Common myeloid progenitor, CD34-positive (primary cell): Measurements from ENCODE around the gene HGF.
A peak's percentile ranks its signal among the peaks of the same experiment; 100 is the strongest.

Source experiments
- CTCF ChIA-PET: fragments of 350-600 bp; sonication (Branson Sonifier 250); formaldehyde crosslinking; loops from one replicate; lab custom pipeline; 2021; ENCODE audit warnings: antibody characterized with exemption; lab: Charles Lee
- POLR2A ChIA-PET: fragments of 350-600 bp; sonication (Branson Sonifier 250); formaldehyde crosslinking; loops from one replicate; lab custom pipeline; 2021; ENCODE audit warnings: antibody characterized with exemption; lab: Charles Lee
- DNase-seq, 3 donors: peaks; one replicate each; pipeline versions ENCODE4 v3.0.0 to v3.0.0-alpha.2; 2013
- H3K27ac ChIP-seq, 2 experiments: 1 replicate in 1 of 2; 2 replicates in 1 of 2; pipeline ENCODE4 v1.7.0; 2013; ENCODE audit warnings: inconsistent platforms in 2 of 2, low read length in 2 of 2, mild to moderate bottlenecking in 2 of 2, low read depth in 1 of 2, moderate library complexity in 1 of 2; ENCODE audit not compliant: severe bottlenecking in 2 of 2, insufficient read depth in 1 of 2, poor library complexity in 1 of 2
- H3K27me3 ChIP-seq, 5 experiments: replicated peaks in 2 of 5; 1 replicate in 3 of 5; 2 replicates in 2 of 5; pipeline versions ENCODE4 v1.6.1 to v1.7.0; 2013; ENCODE audit warnings: low read length in 4 of 5, mild to moderate bottlenecking in 2 of 5, moderate library complexity in 2 of 5, inconsistent platforms in 1 of 5; ENCODE audit not compliant: insufficient read depth in 5 of 5, control insufficient read depth in 4 of 5
- H3K36me3 ChIP-seq, 4 experiments: 1 replicate in 2 of 4; 2 replicates in 2 of 4; pipeline versions ENCODE4 v1.6.1 to v1.7.0; 2013; ENCODE audit warnings: low read length in 3 of 4, control low read depth in 1 of 4, mild to moderate bottlenecking in 1 of 4; ENCODE audit not compliant: control insufficient read depth in 4 of 4, insufficient read depth in 4 of 4
- H3K4me1 ChIP-seq, 4 experiments: 1 replicate in 3 of 4; 2 replicates in 1 of 4; pipeline versions ENCODE4 v1.6.1 to v1.7.1; 2013; ENCODE audit warnings: low read length in 3 of 4, mild to moderate bottlenecking in 3 of 4, control low read depth in 1 of 4, inconsistent platforms in 1 of 4, moderate library complexity in 1 of 4; ENCODE audit not compliant: control insufficient read depth in 4 of 4, insufficient read depth in 4 of 4; ENCODE audit errors: control extremely low read depth in 1 of 4
- H3K4me3 ChIP-seq, 7 experiments: 1 replicate in 4 of 7; 2 replicates in 3 of 7; pipeline versions ENCODE4 v1.5.1 to v1.7.0; 2013; ENCODE audit warnings: mild to moderate bottlenecking in 7 of 7, low read length in 6 of 7, moderate library complexity in 6 of 7, inconsistent platforms in 2 of 7, low read depth in 2 of 7, control low read depth in 1 of 7; ENCODE audit not compliant: insufficient read depth in 4 of 7, control insufficient read depth in 1 of 7; ENCODE audit errors: extremely low read depth in 1 of 7
- H3K9me3 ChIP-seq, 5 experiments: 1 replicate in 4 of 5; 2 replicates in 1 of 5; pipeline versions ENCODE4 v1.6.1 to v1.7.1; 2013; ENCODE audit warnings: low read length in 4 of 5, mild to moderate bottlenecking in 2 of 5, inconsistent platforms in 1 of 5, low read depth in 1 of 5, moderate library complexity in 1 of 5; ENCODE audit not compliant: control insufficient read depth in 4 of 5, insufficient read depth in 2 of 5; ENCODE audit errors: control extremely low read depth in 1 of 5
- WGBS: methylation state at CpG from one replicate; pipeline ENCODE4 v1.1.5; 2013; ENCODE audit not compliant: insufficient coverage; 5-methylcytosine and 5-hydroxymethylcytosine counted together

HGF gene

DNA sequence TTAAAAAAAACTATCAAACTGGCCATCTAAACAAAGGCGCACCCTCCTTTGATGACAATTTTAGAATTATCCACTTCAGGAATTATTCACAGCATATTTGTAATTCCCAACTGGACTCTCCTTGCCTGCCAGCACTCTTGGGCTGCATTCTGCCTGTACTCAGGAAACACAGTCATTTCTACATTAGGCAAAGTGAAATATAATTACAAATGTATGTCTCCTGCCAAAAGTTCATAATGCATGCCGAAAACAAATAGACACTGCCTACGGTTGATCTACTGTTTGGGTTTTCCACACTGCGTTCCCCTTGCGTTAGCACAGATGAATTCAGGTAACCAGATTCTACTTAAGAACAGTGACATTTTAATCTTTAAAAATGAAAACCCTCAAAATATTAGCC is 1.9 kb downstream of the HGF start:
- ChIA-PET POLR2A (no interaction called here), CTCF (interaction anchor here (1.4 kb wide), 2 partner anchors 12 to 184 kb away, joined by 3 read pairs; no protein-coding TSS in a partner anchor)
- WGBS = 98% methylated on average over 4 of the region's 5 CpGs
- Histone ChIP-seq H3K36me3 (no peaks in the 10 kb centered on the region), H3K4me3 (peak overlapping the region in 5 of 7 experiments; percentile 8 to 76 (median 34)), H3K27ac (no peak overlapping the region), H3K4me1 (peaks cover 6 to 44% (median 33%) of the 10 kb centered on the region in 4 experiments), H3K27me3 (no peaks in the 10 kb centered on the region), H3K9me3 (no peaks in the 10 kb centered on the region)
- DNase-seq = no peak

DNA sequence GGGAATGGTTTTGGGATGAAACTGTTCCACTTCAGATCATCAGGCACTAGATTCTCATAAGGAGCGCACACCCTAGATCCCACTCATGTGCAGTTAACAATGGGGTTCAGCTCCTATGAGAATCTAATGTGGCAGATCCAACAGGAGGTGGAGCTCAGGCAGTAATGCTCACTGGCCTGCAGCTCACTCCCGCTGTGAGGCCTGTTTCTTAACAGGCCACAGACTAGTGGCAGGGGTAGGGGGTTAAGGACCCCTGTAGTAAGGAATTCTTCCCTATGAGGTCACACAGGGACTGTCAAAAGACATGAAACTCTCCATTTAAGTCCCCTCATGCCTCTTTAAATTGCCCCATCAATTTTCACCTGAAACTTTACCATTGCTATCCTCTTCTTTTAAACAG is 8.0 kb downstream of the HGF start:
- Histone ChIP-seq H3K4me3 (no peak overlapping the region), H3K27ac (no peak overlapping the region), H3K4me1 (peaks cover 0 to 11% (median 4%) of the 10 kb centered on the region in 4 experiments), H3K36me3 (peaks cover 0 to 9% (median 4%) of the 10 kb centered on the region in 4 experiments), H3K27me3 (no peaks in the 10 kb centered on the region), H3K9me3 (no peaks in the 10 kb centered on the region)
- no peak for DNase-seq
- ChIA-PET POLR2A (no interaction called here), CTCF (no interaction called here)
- WGBS = 100% methylated on average over 1 of the region's 2 CpGs

- H3K27ac ChIP-seq = no peak overlapping the region
- POLR2A ChIA-PET = no interaction called here
- no peak for DNase-seq
- 100% methylated on average over 1 of the region's 1 CpG for WGBS
- H3K27me3 ChIP-seq = no peaks in the 10 kb centered on the region
- H3K36me3 ChIP-seq = peaks cover 6 to 17% (median 7%) of the 10 kb centered on the region in 4 experiments
- H3K4me1 ChIP-seq = peaks cover 0 to 3% (median under 1%) of the 10 kb centered on the region in 4 experiments
- CTCF ChIA-PET = no interaction called here
- no peak overlapping the region for H3K4me3 ChIP-seq
- H3K9me3 ChIP-seq = no peaks in the 10 kb centered on the region
These were observed 8.8 kb downstream of the HGF start for GRCh38 chr7:81761031-81761430.

- ChIA-PET CTCF (interaction anchor here (0.6 kb wide), 2 partner anchors 35 to 779 kb away, joined by 3 read pairs; no protein-coding TSS in a partner anchor), POLR2A (no interaction called here)
- no CpG with 5 or more reads among the region's 2 CpGs for WGBS
- H3K27me3 ChIP-seq = no peaks in the 10 kb centered on the region
- no peak for DNase-seq
- no peak overlapping the region for H3K4me3 ChIP-seq
- H3K36me3 ChIP-seq = peaks cover 9 to 33% (median 10%) of the 10 kb centered on the region in 4 experiments
- H3K27ac ChIP-seq = no peak overlapping the region
- no peaks in the 10 kb centered on the region for H3K9me3 ChIP-seq
- H3K4me1 ChIP-seq = no peaks in the 10 kb centered on the region
These were observed 14.7 kb downstream of the HGF start for GRCh38 chr7:81754918-81755696.

DNA sequence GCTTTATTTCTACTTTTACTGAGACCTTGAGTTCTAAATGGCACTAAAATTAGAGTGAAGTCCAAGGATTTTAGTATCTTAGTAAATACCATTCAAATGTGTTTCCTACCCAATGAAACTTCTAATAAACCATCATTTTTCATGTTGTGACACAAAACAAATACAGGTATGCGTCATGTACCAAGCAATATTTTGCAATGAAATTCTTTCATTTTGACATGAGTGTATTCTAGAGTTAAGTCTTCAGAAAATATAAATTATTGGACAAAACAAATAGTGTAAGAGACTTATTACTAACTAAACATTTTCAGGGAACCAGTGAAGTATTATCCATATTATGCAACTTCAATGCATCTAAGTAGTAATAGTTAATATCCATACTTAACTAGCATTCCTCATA is 16.5 kb downstream of the HGF start:
- Histone ChIP-seq H3K4me3 (no peak overlapping the region), H3K9me3 (no peaks in the 10 kb centered on the region), H3K4me1 (no peaks in the 10 kb centered on the region), H3K27ac (no peak overlapping the region), H3K36me3 (peaks cover 6 to 33% (median 10%) of the 10 kb centered on the region in 4 experiments), H3K27me3 (no peaks in the 10 kb centered on the region)
- no CpG with 5 or more reads among the region's 1 CpG for WGBS
- no peak for DNase-seq
- ChIA-PET POLR2A (no interaction called here), CTCF (no interaction called here)

DNA sequence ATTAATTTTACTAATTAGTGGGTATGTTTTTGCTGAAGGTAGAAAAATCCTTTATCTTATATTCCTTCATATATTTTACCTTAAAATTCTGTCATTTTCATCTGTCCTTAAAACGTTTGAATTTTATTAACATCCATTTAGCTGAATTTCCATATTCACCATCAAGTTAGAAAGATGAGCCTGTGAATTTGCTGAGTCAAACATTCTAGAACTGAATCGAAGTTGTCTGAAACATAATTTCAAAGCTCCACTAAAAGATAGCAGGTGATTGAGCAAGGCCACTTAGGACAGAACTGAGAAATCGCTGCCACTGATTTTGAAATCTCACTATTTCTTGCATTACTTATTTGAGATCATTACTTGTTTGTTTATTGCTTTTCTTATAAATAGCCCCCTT is 17.5 kb downstream of the HGF start:
- 100% methylated on average over 1 of the region's 3 CpGs for WGBS
- Histone ChIP-seq H3K27me3 (no peaks in the 10 kb centered on the region), H3K9me3 (no peaks in the 10 kb centered on the region), H3K27ac (no peak overlapping the region), H3K36me3 (peaks cover 4 to 33% (median 10%) of the 10 kb centered on the region in 4 experiments), H3K4me3 (no peak overlapping the region), H3K4me1 (no peaks in the 10 kb centered on the region)
- CTCF ChIA-PET = interaction anchor here (1.5 kb wide), 1 partner anchor 268 kb away, joined by 3 read pairs; no protein-coding TSS in a partner anchor
- POLR2A ChIA-PET = no interaction called here
- no peak for DNase-seq

GRCh38 chr7:81751619-81752317 is 18.1 kb downstream of the HGF start:
- no peaks in the 10 kb centered on the region for H3K27me3 ChIP-seq
- H3K27ac ChIP-seq = no peak overlapping the region
- H3K4me1 ChIP-seq = no peaks in the 10 kb centered on the region
- DNase-seq = no peak
- WGBS = 85% methylated on average over 4 of the region's 9 CpGs
- POLR2A ChIA-PET = no interaction called here
- H3K9me3 ChIP-seq = no peaks in the 10 kb centered on the region
- H3K4me3 ChIP-seq = no peak overlapping the region
- H3K36me3 ChIP-seq = peaks cover 4 to 29% (median 9%) of the 10 kb centered on the region in 4 experiments
- CTCF ChIA-PET = interaction anchor here (1.5 kb wide), 1 partner anchor 268 kb away, joined by 3 read pairs; no protein-coding TSS in a partner anchor
